LNCAP (cell line): Measurements from ENCODE around the gene CC2D2A.

Source experiments
- CTCF ChIP-seq: fragments of 450-650 bp; IDR thresholded peaks from 2 replicates; pipeline ENCODE4 v1.5.1; 2017; ENCODE audit warnings: mild to moderate bottlenecking

Gene CC2D2A

DNA sequence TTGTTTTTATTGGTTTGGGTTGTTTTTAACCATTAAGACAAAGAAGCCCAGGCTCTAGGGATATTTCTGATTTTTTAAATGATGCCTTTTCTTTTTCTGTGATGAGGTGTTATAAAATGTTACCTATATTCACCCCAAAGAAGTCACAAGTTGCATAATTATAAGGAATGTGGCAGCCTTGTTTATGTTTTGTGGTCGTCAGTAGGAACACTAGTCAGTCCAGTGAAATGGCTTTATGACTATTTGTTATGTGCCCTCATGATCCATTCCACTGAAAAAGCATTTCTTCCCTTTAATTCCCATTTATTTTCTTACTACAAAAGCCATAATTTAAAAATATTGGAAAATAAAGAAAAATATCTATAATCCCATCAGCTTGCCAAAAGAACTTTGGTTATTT is 34.4 kb downstream of the CC2D2A start:
- TF ChIP-seq CTCF: no peak

- no peak for TF ChIP-seq CTCF
Observed at GRCh38 chr4:15506464-15506863, 36.8 kb downstream of the CC2D2A start.

GRCh38 chr4:15507679-15508078 is 38.0 kb downstream of the CC2D2A start:
- TF ChIP-seq CTCF: no peak

GRCh38 chr4:15510961-15511360 is 41.3 kb downstream of the CC2D2A start:
- TF ChIP-seq CTCF: no peak

- TF ChIP-seq CTCF: no peak
Observed at GRCh38 chr4:15513545-15513944, 43.9 kb downstream of the CC2D2A start.

DNA sequence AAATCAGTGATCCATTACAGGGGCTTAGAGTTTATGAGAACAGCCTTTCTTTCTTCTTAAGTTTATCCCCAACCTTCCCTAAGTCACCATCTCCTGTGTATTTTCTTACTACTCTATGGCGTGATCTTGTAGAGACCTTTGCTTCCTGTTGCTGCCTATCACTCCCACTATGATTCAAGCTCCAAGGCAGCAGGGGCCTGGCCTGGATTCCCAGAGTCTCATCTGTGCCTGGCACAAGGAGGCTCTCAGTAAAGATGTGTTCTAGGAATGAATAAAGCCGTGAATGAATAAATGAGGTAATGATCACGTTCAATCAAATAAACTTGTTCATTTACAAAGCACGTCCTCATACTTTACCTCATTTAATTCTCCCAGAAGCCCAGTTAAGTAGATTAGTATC is 45.4 kb downstream of the CC2D2A start:
- TF ChIP-seq CTCF: no peak

GRCh38 chr4:15516494-15516893 is 46.8 kb downstream of the CC2D2A start:
- no peak for TF ChIP-seq CTCF

GRCh38 chr4:15521442-15522039 is 51.9 kb downstream of the CC2D2A start:
- no peak for TF ChIP-seq CTCF
